ENCODE measurements around the gene MYH15. TPM values are rescaled to one million over a fixed set of nuclear protein-coding genes. Genes with fewer than 3 reads are reported as not detected.

MYH15 gene
- total and polyA plus RNA-seq, 2 of the 4 experiments (the other 2 are of a cell fraction) = 0.10 to 0.36 TPM

DNA sequence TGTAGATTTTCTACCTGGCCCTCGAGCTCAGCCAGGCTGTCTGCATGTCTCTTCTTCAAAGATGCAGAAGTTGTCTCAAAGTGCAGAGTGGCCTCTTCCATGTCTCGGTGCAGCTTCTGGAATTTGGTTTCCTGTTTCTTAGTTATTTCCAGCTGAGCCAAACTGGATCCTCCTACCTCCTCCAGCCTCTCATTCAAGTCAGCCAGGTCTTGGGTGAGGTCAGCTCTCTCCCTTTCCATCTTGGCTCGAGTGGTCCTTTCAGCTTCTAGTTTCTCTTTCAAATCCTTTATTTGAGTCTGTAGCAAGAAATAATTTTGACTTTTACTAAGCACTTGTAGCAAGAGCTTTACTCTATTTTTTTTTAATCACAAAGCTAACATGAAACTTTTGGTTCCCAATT lies 81.8 kb downstream of the MYH15 start:
- Histone ChIP-seq H3K79me1 (ENCODE audit: low read depth in 1 of 2, low read length in 2 of 2) (no peaks in the 10 kb centered on the region), H2BK5ac (ENCODE audit: low read depth, low read length, poor library complexity, severe bottlenecking) (no peak overlapping the region), H3K9me1 (ENCODE audit: insufficient read depth, low read length) (no peaks in the 10 kb centered on the region), H3K4me2 (ENCODE audit: low read depth, low read length) (no peak overlapping the region), H3K27me3 (ENCODE audit: control insufficient read depth, insufficient read depth, low read length) (no peaks in the 10 kb centered on the region), H3K27ac (ENCODE audit: insufficient read depth, low read length) (no peak overlapping the region), H3K14ac (replicated peaks; ENCODE audit: low read depth, low read length) (no peak overlapping the region), H2BK120ac (ENCODE audit: low read depth, low read length) (no peak overlapping the region), H4K91ac (ENCODE audit: insufficient read depth, low read depth, low read length) (no peak overlapping the region), H2BK20ac (ENCODE audit: low read depth, low read length) (no peak overlapping the region), H3K4me3 (ENCODE audit: insufficient read depth, low read depth, low read length) (no peak overlapping the region), H2AK5ac (ENCODE audit: low read depth, low read length) (no peak overlapping the region), H4K5ac (ENCODE audit: low read depth, low read length) (no peak overlapping the region), H3K9ac (ENCODE audit: low read depth, low read length) (no peak overlapping the region), H3K23ac (ENCODE audit: low read depth, low read length) (no peak overlapping the region), H3K56ac (ENCODE audit: extremely low read depth, insufficient read depth, low read length) (no peak overlapping the region), H3K4me1 (ENCODE audit: control insufficient read depth, insufficient read depth, low read length) (no peaks in the 10 kb centered on the region), H3K9me3 (ENCODE audit: control insufficient read depth, insufficient read depth, low read length) (no peaks in the 10 kb centered on the region; the same call in 1 of the 2 replicates), H3K36me3 (ENCODE audit: control insufficient read depth, insufficient read depth, low read length) (no peaks in the 10 kb centered on the region), H2BK15ac (ENCODE audit: low read depth, low read length) (no peak overlapping the region), H2AK9ac (replicated peaks; ENCODE audit: low read depth, low read length, poor library complexity) (no peak overlapping the region), H2AFZ (replicated peaks; ENCODE audit: low read length, poor library complexity) (no peak overlapping the region), H4K20me1 (ENCODE audit: insufficient read depth, low read length) (no peaks in the 10 kb centered on the region), H3K18ac (ENCODE audit: low read depth, low read length) (no peak overlapping the region), H4K8ac (ENCODE audit: low read depth in 2 of 2, low read length in 2 of 2) (no peak overlapping the region), H3K4ac (ENCODE audit: low read depth, low read length) (no peak overlapping the region)
- 63% methylated on average over 1 of the region's 3 CpGs; no CpG with 5 or more reads in 1 of the 2 experiments for WGBS, 2 experiments (ENCODE audit: extremely low coverage in 2 of 2, insufficient read length in 1 of 2)
- no peak for TF ChIP-seq FOS (IDR thresholded peaks at IDR 0.05; ENCODE audit: low read depth, low read length)
- TF ChIP-seq RFX5 (IDR thresholded peaks at IDR 0.05; ENCODE audit: low read depth, low read length) = no peak
- no peak for TF ChIP-seq MXI1 (IDR thresholded peaks at IDR 0.05; ENCODE audit: borderline replicate concordance, low read depth, low read length)
- TF ChIP-seq, protein P1, sequence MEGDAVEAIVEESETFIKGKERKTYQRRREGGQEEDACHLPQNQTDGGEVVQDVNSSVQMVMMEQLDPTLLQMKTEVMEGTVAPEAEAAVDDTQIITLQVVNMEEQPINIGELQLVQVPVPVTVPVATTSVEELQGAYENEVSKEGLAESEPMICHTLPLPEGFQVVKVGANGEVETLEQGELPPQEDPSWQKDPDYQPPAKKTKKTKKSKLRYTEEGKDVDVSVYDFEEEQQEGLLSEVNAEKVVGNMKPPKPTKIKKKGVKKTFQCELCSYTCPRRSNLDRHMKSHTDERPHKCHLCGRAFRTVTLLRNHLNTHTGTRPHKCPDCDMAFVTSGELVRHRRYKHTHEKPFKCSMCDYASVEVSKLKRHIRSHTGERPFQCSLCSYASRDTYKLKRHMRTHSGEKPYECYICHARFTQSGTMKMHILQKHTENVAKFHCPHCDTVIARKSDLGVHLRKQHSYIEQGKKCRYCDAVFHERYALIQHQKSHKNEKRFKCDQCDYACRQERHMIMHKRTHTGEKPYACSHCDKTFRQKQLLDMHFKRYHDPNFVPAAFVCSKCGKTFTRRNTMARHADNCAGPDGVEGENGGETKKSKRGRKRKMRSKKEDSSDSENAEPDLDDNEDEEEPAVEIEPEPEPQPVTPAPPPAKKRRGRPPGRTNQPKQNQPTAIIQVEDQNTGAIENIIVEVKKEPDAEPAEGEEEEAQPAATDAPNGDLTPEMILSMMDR (conservative IDR thresholded peaks at IDR 0.05; ENCODE audit: low read depth, low read length) = no peak
- TF ChIP-seq, protein P2, sequence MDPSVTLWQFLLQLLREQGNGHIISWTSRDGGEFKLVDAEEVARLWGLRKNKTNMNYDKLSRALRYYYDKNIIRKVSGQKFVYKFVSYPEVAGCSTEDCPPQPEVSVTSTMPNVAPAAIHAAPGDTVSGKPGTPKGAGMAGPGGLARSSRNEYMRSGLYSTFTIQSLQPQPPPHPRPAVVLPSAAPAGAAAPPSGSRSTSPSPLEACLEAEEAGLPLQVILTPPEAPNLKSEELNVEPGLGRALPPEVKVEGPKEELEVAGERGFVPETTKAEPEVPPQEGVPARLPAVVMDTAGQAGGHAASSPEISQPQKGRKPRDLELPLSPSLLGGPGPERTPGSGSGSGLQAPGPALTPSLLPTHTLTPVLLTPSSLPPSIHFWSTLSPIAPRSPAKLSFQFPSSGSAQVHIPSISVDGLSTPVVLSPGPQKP (IDR thresholded peaks at IDR 0.05; ENCODE audit: borderline replicate concordance, low read depth, low read length) = no peak
- no peak for TF ChIP-seq POLR2A (IDR thresholded peaks at IDR 0.05; ENCODE audit: low read depth, low read length)
- no peak for TF ChIP-seq CHD1 (IDR thresholded peaks at IDR 0.05; ENCODE audit: low read depth, low read length)
- no peak for TF ChIP-seq CEBPB (IDR thresholded peaks at IDR 0.05; ENCODE audit: low read depth, low read length)
- TF ChIP-seq, protein P3, sequence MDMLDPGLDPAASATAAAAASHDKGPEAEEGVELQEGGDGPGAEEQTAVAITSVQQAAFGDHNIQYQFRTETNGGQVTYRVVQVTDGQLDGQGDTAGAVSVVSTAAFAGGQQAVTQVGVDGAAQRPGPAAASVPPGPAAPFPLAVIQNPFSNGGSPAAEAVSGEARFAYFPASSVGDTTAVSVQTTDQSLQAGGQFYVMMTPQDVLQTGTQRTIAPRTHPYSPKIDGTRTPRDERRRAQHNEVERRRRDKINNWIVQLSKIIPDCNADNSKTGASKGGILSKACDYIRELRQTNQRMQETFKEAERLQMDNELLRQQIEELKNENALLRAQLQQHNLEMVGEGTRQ (IDR thresholded peaks at IDR 0.05; ENCODE audit: low read depth, low read length) = no peak
- ChIA-PET POLR2A (ENCODE audit: unreplicated experiment) (no interaction called here), CTCF (no interaction called here)
- in situ Hi-C loops (cut with MboI; ENCODE audit: low sequenced_read_pairs) (no loop called here), dilution Hi-C loops (cut with HindIII; ENCODE audit: low sequenced_read_pairs, unreplicated experiment) (no loop called here), intact Hi-C loops (cut with micrococcal nuclease) (no loop called here)
- no TSS peak for BruUV-seq (replicated peaks)
- ATAC-seq (ENCODE audit: low read depth) = no peak
- no peak for DNase-seq

Measured in IMR-90 (cell line).